HEK293T (cell line): Measurements from ENCODE around the gene CCDC179.

ENCODE experiments used
- CTCF ChIA-PET: fragments of 350-600 bp; formaldehyde crosslinking; extraction: SDS; loops from one replicate; lab custom pipeline; 2021; ENCODE audit warnings: antibody characterized with exemption, inconsistent platforms; lab: Yijun Ruan, JAX
- POLR2A ChIA-PET: fragments of 350-600 bp; formaldehyde crosslinking; extraction: SDS; loops from one replicate; lab custom pipeline; 2020; ENCODE audit warnings: antibody characterized with exemption, inconsistent platforms; lab: Yijun Ruan, JAX
- DNase-seq: peaks from one replicate; pipeline ENCODE4 v3.0.0; 2012; ENCODE audit warnings: mixed read lengths; ENCODE audit errors: extremely low spot score
- ARNT ChIP-seq: fragments of 450-650 bp; IDR thresholded peaks from 2 replicates; pipeline ENCODE4 v1.6.1; 2017; ENCODE audit warnings: mild to moderate bottlenecking
- BHLHE40 ChIP-seq: fragments of 450-650 bp; IDR thresholded peaks from 2 replicates; pipeline ENCODE4 v1.6.1; 2016; ENCODE audit warnings: mild to moderate bottlenecking, moderate library complexity, borderline replicate concordance
- CTBP1 ChIP-seq: fragments of 450-650 bp; IDR thresholded peaks from 2 replicates; pipeline ENCODE4 v1.6.1; 2016; ENCODE audit warnings: borderline replicate concordance
- ELF4 ChIP-seq: fragments of 450-650 bp; IDR thresholded peaks from 2 replicates; pipeline ENCODE4 v1.6.1; 2017; ENCODE audit warnings: antibody characterized with exemption
- FOXA1 ChIP-seq: fragments of 450-650 bp; IDR thresholded peaks from 2 replicates; pipeline ENCODE4 v1.6.1; 2016; ENCODE audit warnings: mild to moderate bottlenecking
- FOXK2 ChIP-seq: fragments of 450-650 bp; IDR thresholded peaks from 2 replicates; pipeline ENCODE4 v1.6.1; 2016; ENCODE audit warnings: mild to moderate bottlenecking
- FOXM1 ChIP-seq: fragments of 450-650 bp; IDR thresholded peaks from 2 replicates; pipeline ENCODE4 v1.6.1; 2017; ENCODE audit warnings: mild to moderate bottlenecking, borderline replicate concordance
- HDGF ChIP-seq: fragments of 450-650 bp; IDR thresholded peaks from 2 replicates; pipeline ENCODE4 v1.6.1; 2017; ENCODE audit warnings: antibody characterized with exemption, borderline replicate concordance
- L3MBTL2 ChIP-seq: fragments of 450-650 bp; conservative IDR thresholded peaks from 2 replicates; pipeline ENCODE4 v1.6.1; 2016; ENCODE audit warnings: mild to moderate bottlenecking
- LEF1 ChIP-seq: fragments of 450-650 bp; IDR thresholded peaks from 2 replicates; pipeline ENCODE4 v1.6.1; 2017; ENCODE audit warnings: mild to moderate bottlenecking, borderline replicate concordance
- NFRKB ChIP-seq: fragments of 450-650 bp; IDR thresholded peaks from 2 replicates; pipeline ENCODE4 v1.6.1; 2016; ENCODE audit warnings: mild to moderate bottlenecking, moderate library complexity
- SP1 ChIP-seq: fragments of 450-650 bp; IDR thresholded peaks from 2 replicates; pipeline ENCODE4 v1.6.1; 2017
- SUZ12 ChIP-seq: fragments of 450-650 bp; IDR thresholded peaks from 2 replicates; pipeline ENCODE4 v1.6.1; 2016; ENCODE audit warnings: mild to moderate bottlenecking
- TARDBP ChIP-seq: fragments of 450-650 bp; IDR thresholded peaks from 2 replicates; pipeline ENCODE4 v1.6.1; 2016
- ZNF384 ChIP-seq: fragments of 450-650 bp; IDR thresholded peaks from 2 replicates; pipeline ENCODE4 v1.6.1; 2016
- TF ChIP-seq, protein P1 (sequence below): fragments of 450-650 bp; IDR thresholded peaks from 2 replicates; pipeline ENCODE4 v1.6.1; 2016

The CCDC179 gene

DNA sequence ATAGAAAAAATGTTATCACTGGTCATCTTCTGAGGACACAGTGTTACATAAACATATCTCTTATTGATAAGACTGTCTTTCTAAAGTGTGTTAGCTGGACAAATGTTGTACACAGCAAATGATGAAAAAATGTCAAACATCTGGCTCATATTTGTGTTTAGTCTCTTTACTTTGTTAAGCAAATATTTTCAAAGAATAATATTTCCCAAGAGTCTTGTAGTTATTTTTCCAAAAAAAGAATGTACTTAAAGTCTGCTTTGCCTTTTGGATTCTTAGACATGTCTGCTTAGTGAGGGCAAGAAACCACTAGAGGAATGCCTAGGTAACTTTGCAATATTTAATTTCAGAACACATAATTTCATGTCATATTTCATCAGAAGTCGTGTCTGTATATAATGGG, 23.9 kb upstream of the CCDC179 start:
- CTCF ChIA-PET, result interaction anchor here (0.5 to 0.6 kb wide), 2 partner anchors 21 to 199 kb away, joined by 3 to 4 read pairs; no protein-coding TSS in a partner anchor
- no peak for DNase-seq
- POLR2A ChIA-PET, result no interaction called here
- no peak for TF ChIP-seq ARNT
- TF ChIP-seq HDGF, result no peak
- no peak for TF ChIP-seq L3MBTL2
- TF ChIP-seq FOXM1, result no peak
- TF ChIP-seq, protein P1, sequence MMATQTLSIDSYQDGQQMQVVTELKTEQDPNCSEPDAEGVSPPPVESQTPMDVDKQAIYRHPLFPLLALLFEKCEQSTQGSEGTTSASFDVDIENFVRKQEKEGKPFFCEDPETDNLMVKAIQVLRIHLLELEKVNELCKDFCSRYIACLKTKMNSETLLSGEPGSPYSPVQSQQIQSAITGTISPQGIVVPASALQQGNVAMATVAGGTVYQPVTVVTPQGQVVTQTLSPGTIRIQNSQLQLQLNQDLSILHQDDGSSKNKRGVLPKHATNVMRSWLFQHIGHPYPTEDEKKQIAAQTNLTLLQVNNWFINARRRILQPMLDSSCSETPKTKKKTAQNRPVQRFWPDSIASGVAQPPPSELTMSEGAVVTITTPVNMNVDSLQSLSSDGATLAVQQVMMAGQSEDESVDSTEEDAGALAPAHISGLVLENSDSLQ, result no peak
- TF ChIP-seq FOXA1, result no peak
- no peak for TF ChIP-seq TARDBP
- no peak for TF ChIP-seq NFRKB
- no peak for TF ChIP-seq BHLHE40
- no peak for TF ChIP-seq SUZ12
- no peak for TF ChIP-seq CTBP1
- TF ChIP-seq FOXK2, result no peak
- no peak for TF ChIP-seq SP1

GRCh38 chr11:22879630-22880029, 19.4 kb upstream of the CCDC179 start:
- POLR2A ChIA-PET, result interaction anchor here (0.7 kb wide), 1 partner anchor 1859 kb away, joined by 3 read pairs; no protein-coding TSS in a partner anchor
- CTCF ChIA-PET, result no interaction called here
- TF ChIP-seq CTBP1, result no peak
- no peak for TF ChIP-seq ELF4
- TF ChIP-seq ZNF384, result no peak
- no peak for TF ChIP-seq TARDBP
- TF ChIP-seq HDGF, result no peak
- no peak for TF ChIP-seq SP1
- no peak for TF ChIP-seq FOXA1
- TF ChIP-seq SUZ12, result no peak
- TF ChIP-seq FOXM1, result no peak
- TF ChIP-seq NFRKB, result no peak
- TF ChIP-seq, protein P1, result no peak
- no peak for TF ChIP-seq LEF1
- TF ChIP-seq FOXK2, result no peak
- no peak for TF ChIP-seq L3MBTL2
- TF ChIP-seq BHLHE40, result no peak
- no peak for TF ChIP-seq ARNT
- DNase-seq, result no peak

GRCh38 chr11:22878604-22879003, 18.3 kb upstream of the CCDC179 start:
- POLR2A ChIA-PET, result no interaction called here
- DNase-seq, result no peak
- CTCF ChIA-PET, result no interaction called here
- TF ChIP-seq FOXA1, result no peak
- TF ChIP-seq CTBP1, result no peak
- no peak for TF ChIP-seq L3MBTL2

DNA sequence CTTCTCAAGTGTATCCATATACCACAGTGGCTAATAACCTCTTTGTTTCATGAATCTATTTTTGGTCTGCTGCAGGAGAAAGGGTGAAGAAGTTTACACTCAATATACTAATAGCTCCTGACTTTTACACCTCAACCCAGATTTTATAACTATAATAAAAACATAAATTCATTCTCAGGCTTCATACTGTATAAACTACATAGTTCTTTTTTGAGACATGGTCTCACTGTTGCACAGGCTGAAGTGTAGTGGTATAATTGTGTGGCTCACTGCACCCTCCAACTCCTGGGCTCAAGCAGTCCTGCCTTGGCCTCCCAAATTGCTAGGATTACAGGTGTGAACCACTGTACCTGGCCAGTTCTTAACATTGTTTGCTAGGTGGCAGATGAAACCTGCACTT, 17.8 kb upstream of the CCDC179 start:
- POLR2A ChIA-PET, result no interaction called here
- TF ChIP-seq FOXK2, result no peak
- TF ChIP-seq, protein P1, result no peak
- no peak for TF ChIP-seq FOXM1
- TF ChIP-seq LEF1, result no peak
- TF ChIP-seq ZNF384, result no peak
- no peak for TF ChIP-seq CTBP1
- no peak for TF ChIP-seq HDGF
- TF ChIP-seq L3MBTL2, result no peak
- TF ChIP-seq ELF4, result no peak
- no peak for TF ChIP-seq TARDBP
- TF ChIP-seq BHLHE40, result no peak
- TF ChIP-seq SP1, result no peak
- TF ChIP-seq SUZ12, result no peak
- no peak for TF ChIP-seq FOXA1
- TF ChIP-seq NFRKB, result no peak
- no peak for TF ChIP-seq ARNT
- CTCF ChIA-PET, result no interaction called here
- DNase-seq, result no peak

DNA sequence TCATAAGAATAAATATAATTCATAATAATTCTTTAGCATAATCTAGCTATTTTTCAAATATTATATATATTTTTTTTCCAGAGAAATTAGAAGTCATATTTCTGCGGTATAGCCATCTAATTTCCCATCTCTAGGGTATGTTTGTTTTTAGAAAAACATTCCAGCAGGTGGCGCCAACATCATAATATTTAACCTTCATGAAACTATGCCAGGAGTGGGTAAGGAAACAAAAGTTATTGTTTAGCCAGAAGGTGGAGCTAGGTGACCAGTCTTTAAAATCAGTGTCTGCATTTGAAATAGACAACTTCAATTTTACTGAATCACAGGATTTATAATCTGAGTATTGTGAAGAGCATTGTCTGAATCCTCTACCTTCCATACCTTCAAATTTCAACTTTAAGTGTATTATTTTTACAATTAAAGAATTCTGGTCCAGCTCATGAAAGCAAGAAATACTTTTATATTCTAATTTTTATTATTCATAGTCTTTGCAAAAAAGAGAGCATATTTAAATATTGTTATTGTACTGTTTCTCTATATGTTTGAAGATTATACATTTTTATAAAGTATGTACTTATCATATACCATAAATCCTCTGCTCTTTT, 15.7 kb upstream of the CCDC179 start:
- ChIA-PET CTCF (interaction anchor here (0.7 to 1.2 kb wide), 5 partner anchors 16 to 255 kb away, joined by 3 to 5 read pairs (median 4); partner anchors contain the start of gene CCDC179), POLR2A (no interaction called here)
- TF ChIP-seq FOXA1 (no peak), ARNT (no peak), CTBP1 (no peak), FOXM1 (no peak)
- peak; percentile 44 for DNase-seq

DNA sequence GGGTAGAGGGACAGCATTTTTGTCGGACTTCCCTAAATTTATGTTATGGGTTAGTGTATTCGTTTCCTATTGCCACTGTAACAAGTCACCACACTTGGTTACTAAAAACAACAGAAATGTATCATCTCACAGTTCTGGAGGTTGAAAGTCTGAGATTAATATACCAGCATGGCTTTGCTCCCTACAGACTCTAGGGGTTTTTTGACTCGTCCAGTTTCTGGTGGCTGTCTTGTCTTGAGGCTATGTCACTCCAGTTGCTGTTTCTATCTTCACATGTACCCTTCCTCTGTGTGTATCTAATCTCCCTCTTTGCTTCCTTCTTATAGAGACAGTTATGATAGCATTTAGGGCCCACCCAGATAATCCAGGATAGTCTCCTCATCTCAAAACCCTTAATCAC, 9.1 kb upstream of the CCDC179 start:
- ChIA-PET CTCF (no interaction called here), POLR2A (no interaction called here)
- TF ChIP-seq SUZ12 (no peak), HDGF (no peak), SP1 (no peak), ZNF384 (no peak)
- no peak for DNase-seq

GRCh38 chr11:22859756-22860155, 518 bp downstream of the CCDC179 start:
- no peak for DNase-seq
- no peak for TF ChIP-seq HDGF
- TF ChIP-seq ARNT, result no peak
- TF ChIP-seq FOXK2, result no peak
- TF ChIP-seq FOXM1, result no peak
- TF ChIP-seq, protein P1, result no peak
- TF ChIP-seq CTBP1, result no peak
- TF ChIP-seq BHLHE40, result no peak
- no peak for TF ChIP-seq SUZ12
- no peak for TF ChIP-seq SP1
- no peak for TF ChIP-seq ELF4
- TF ChIP-seq ZNF384, result no peak
- TF ChIP-seq NFRKB, result no peak
- no peak for TF ChIP-seq LEF1
- ChIA-PET CTCF (interaction anchor here (1.2 kb wide), 1 partner anchor 16 kb away, joined by 5 read pairs; no protein-coding TSS in a partner anchor), POLR2A (no interaction called here)
